Kidney (tissue), 14 donors: ENCODE data around the gene SLC26A1. TPM values are rescaled to one million over a fixed set of nuclear protein-coding genes. Genes with fewer than 3 reads are reported as not detected.

Source experiments
- DNase-seq, 5 donors: peaks; one replicate each; pipeline ENCODE4 v3.0.0-alpha.2; 2013 to 2020
- FAIRE-seq: peaks from 2 replicates; lab custom pipeline; 2012; peaks lifted over from hg19 to GRCh38; lab: Jason Lieb, UNC
- H3K27ac ChIP-seq, 2 donors: one replicate each; pipeline ENCODE4 v1.7.0; 2013; ENCODE audit warnings: low read depth in 2 of 2, low read length in 2 of 2, inconsistent platforms in 1 of 2
- H3K27me3 ChIP-seq: one replicate; pipeline ENCODE4 v1.7.1; 2013; ENCODE audit warnings: low read length, inconsistent platforms; ENCODE audit not compliant: control insufficient read depth, insufficient read depth
- H3K36me3 ChIP-seq, 3 donors: one replicate each; pipeline versions ENCODE4 v1.7.0 to v1.7.1; 2013; ENCODE audit warnings: low read length in 3 of 3, control low read depth in 1 of 3, inconsistent platforms in 1 of 3; ENCODE audit not compliant: insufficient read depth in 3 of 3, control insufficient read depth in 2 of 3
- H3K4me1 ChIP-seq, 3 donors: one replicate each; pipeline versions ENCODE4 v1.7.0 to v1.7.1; 2013; ENCODE audit warnings: low read length in 3 of 3, inconsistent platforms in 1 of 3, low read depth in 1 of 3; ENCODE audit not compliant: control insufficient read depth in 2 of 3, insufficient read depth in 2 of 3
- H3K4me3 ChIP-seq, 3 donors: one replicate each; pipeline versions ENCODE4 v1.7.0 to v1.8.1; 2013; ENCODE audit warnings: low read length in 3 of 3, control low read depth in 1 of 3, inconsistent platforms in 1 of 3
- H3K9ac ChIP-seq, 3 donors: one replicate each; pipeline versions ENCODE4 v1.7.0 to v1.7.1; 2013; ENCODE audit warnings: low read length in 3 of 3, control low read depth in 1 of 3, inconsistent platforms in 1 of 3
- H3K9me3 ChIP-seq, 3 donors: one replicate each; pipeline versions ENCODE4 v1.7.0 to v1.7.1; 2013; ENCODE audit warnings: low read length in 3 of 3, control low read depth in 1 of 3, inconsistent platforms in 1 of 3; ENCODE audit not compliant: control insufficient read depth in 2 of 3, insufficient read depth in 1 of 3
- CTCF ChIP-seq: IDR thresholded peaks from 3 replicates; pipeline ENCODE4 v1.5.1; 2012; ENCODE audit warnings: mild to moderate bottlenecking, moderate library complexity, borderline replicate concordance; ENCODE audit not compliant: insufficient read depth; ENCODE audit errors: extremely low read depth
- intact Hi-C: fragments of 100-400 bp; cut with DNase I; formaldehyde crosslinking; loops from one replicate; pipeline ENCODE4 v1.11.1; 2022
- polyA plus RNA-seq: library from polyadenylated mRNA; stranded (reverse); fragments of 350-450 nt; fragmentation: Illumina TruSeq; extraction: RNeasy Lipid Tissue Mini Kit (QIAGEN cat#74804); gene quantifications from one replicate; pipeline ENCODE4 v1.2.3, GENCODE V29; 2014; ENCODE audit warnings: low read depth, low replicate concordance; ENCODE audit not compliant: insufficient read depth
- total RNA-seq: library from RNA; stranded (reverse); fragmentation: NEBNext Ultra II Directional; extraction: Animal tissue kit (Norgen Biotek cat#: 25700); gene quantifications from one replicate; pipeline ENCODE4 v1.2.1, GENCODE V29; 2021
- donor health status: control.
- donor health status: control.
- donor health status: control.
- donor health status: control.
- donor health status: control.
- donor health status: DM: yes; HTN: yes; CAD: no.
- donor health status: Normal renal cell carcinoma (clear cell type).

SLC26A1 gene
- total and polyA plus RNA-seq, 2 donors from 2014 or later: 2.9 to 10.2 TPM

- Histone ChIP-seq H3K9me3 (no peaks in the 10 kb centered on the region), H3K36me3 (no peaks in the 10 kb centered on the region), H3K4me3 (peak within 1 kb of the TSS in 2 of 3 donors; percentile 45 to 60), H3K27ac (no peak within 1 kb of the TSS), H3K4me1 (peaks cover 0 to 18% (median 5%) of the 10 kb centered on the region in 3 donors), H3K9ac (no peak within 1 kb of the TSS), H3K27me3 (no peaks in the 10 kb centered on the region)
- no peak for FAIRE-seq
- TF ChIP-seq CTCF: no peak
- peak; percentile 84 to 96 (median 93) for DNase-seq
- intact Hi-C loops: no loop called here
These were observed 19.5 kb downstream of the SLC26A1 start, which contains the start of gene DGKQ for GRCh38 chr4:973431-974397. TSS of gene DGKQ (minus strand) at chr4:973569. CDS start at chr4:973482, 87 bp downstream.

- DNase-seq: peak in 4 of 5 donors; percentile 33 to 86 (median 56)
These were observed 20.4 kb downstream of the SLC26A1 start for GRCh38 chr4:972651-973424.

More at GRCh38 chr4:972651-973424, 20.4 kb downstream of the SLC26A1 start:
- FAIRE-seq: no peak
- Histone ChIP-seq H3K36me3 (no peaks in the 10 kb centered on the region), H3K9ac (no peak overlapping the region), H3K4me3 (peak overlapping the region in 2 of 3 donors; percentile 45 to 60), H3K27ac (no peak overlapping the region), H3K9me3 (no peaks in the 10 kb centered on the region), H3K27me3 (no peaks in the 10 kb centered on the region), H3K4me1 (peaks cover 0 to 21% (median 5%) of the 10 kb centered on the region in 3 donors)
- intact Hi-C loops: no loop called here
- no peak for TF ChIP-seq CTCF
